Parathyroid adenoma (tissue), 2 donors: Measurements from ENCODE around the gene SLC44A3.

ENCODE experiments used
- H2AFZ ChIP-seq: fragments of 300-600 bp; sonication (generic); one replicate; pipeline ENCODE4 v1.7.0; 2017; ENCODE audit warnings: antibody characterized with exemption, mild to moderate bottlenecking
- H3K27ac ChIP-seq: fragments of 300-600 bp; sonication (generic); one replicate; pipeline ENCODE4 v1.7.0; 2017
- H3K27me3 ChIP-seq: fragments of 300-600 bp; sonication (generic); one replicate; pipeline ENCODE4 v1.7.0; 2017; ENCODE audit warnings: low read length; ENCODE audit not compliant: control insufficient read depth, insufficient read depth
- H3K36me3 ChIP-seq: fragments of 300-600 bp; sonication (generic); one replicate; pipeline ENCODE4 v1.7.0; 2017; ENCODE audit warnings: low read length; ENCODE audit not compliant: control insufficient read depth, insufficient read depth
- H3K4me1 ChIP-seq: fragments of 300-600 bp; sonication (generic); one replicate; pipeline ENCODE4 v1.7.0; 2017; ENCODE audit warnings: control low read depth
- H3K4me2 ChIP-seq: fragments of 300-600 bp; sonication (generic); one replicate; pipeline ENCODE4 v1.7.0; 2017; ENCODE audit warnings: low read length
- H3K4me3 ChIP-seq: fragments of 300-600 bp; sonication (generic); one replicate; pipeline ENCODE4 v1.7.0; 2017; ENCODE audit warnings: low read depth, low read length
- H3K79me2 ChIP-seq: fragments of 300-600 bp; sonication (generic); one replicate; pipeline ENCODE4 v1.7.0; 2017; ENCODE audit warnings: control low read depth
- H3K9ac ChIP-seq: fragments of 300-600 bp; sonication (generic); one replicate; pipeline ENCODE4 v1.7.0; 2017; ENCODE audit warnings: mild to moderate bottlenecking
- H3K9me3 ChIP-seq: fragments of 300-600 bp; sonication (generic); one replicate; pipeline ENCODE4 v1.7.0; 2017; ENCODE audit warnings: low read length; ENCODE audit not compliant: control insufficient read depth
- TF ChIP-seq, protein P1 (sequence below): fragments of 300-600 bp; sonication (generic); IDR thresholded peaks from one replicate; pipeline ENCODE4 v1.7.0; 2017; ENCODE audit warnings: antibody characterized with exemption, mild to moderate bottlenecking
- donor health status: primary hyperparathyroidism.

SLC44A3 gene

DNA sequence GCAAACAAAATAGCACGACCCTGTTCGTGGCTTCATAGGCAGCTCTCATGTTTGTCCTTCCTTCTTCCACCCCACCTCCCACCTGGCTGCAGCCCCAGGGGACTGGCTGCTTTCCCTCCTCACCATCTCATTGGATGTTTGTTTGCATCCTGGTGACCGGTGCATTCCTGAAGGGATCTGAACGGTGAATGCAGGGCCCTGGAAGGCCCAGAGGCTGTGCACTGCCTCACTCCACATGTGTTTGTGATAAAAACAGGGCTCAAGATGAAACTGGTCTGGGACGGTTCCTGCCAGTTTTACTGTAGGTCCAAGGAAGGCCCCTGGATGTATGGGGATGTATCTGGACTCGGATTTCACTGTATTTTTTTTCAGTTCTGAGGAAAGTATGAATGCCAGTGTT, 63.9 kb downstream of the SLC44A3 start:
- Histone ChIP-seq H3K4me2 (no peak overlapping the region), H3K4me1 (no peaks in the 10 kb centered on the region), H2AFZ (no peak overlapping the region), H3K36me3 (no peaks in the 10 kb centered on the region), H3K9ac (no peak overlapping the region), H3K27me3 (no peaks in the 10 kb centered on the region), H3K4me3 (no peak overlapping the region), H3K9me3 (no peaks in the 10 kb centered on the region), H3K79me2 (no peaks in the 10 kb centered on the region), H3K27ac (no peak overlapping the region)
- TF ChIP-seq, protein P1, sequence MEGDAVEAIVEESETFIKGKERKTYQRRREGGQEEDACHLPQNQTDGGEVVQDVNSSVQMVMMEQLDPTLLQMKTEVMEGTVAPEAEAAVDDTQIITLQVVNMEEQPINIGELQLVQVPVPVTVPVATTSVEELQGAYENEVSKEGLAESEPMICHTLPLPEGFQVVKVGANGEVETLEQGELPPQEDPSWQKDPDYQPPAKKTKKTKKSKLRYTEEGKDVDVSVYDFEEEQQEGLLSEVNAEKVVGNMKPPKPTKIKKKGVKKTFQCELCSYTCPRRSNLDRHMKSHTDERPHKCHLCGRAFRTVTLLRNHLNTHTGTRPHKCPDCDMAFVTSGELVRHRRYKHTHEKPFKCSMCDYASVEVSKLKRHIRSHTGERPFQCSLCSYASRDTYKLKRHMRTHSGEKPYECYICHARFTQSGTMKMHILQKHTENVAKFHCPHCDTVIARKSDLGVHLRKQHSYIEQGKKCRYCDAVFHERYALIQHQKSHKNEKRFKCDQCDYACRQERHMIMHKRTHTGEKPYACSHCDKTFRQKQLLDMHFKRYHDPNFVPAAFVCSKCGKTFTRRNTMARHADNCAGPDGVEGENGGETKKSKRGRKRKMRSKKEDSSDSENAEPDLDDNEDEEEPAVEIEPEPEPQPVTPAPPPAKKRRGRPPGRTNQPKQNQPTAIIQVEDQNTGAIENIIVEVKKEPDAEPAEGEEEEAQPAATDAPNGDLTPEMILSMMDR: no peak

DNA sequence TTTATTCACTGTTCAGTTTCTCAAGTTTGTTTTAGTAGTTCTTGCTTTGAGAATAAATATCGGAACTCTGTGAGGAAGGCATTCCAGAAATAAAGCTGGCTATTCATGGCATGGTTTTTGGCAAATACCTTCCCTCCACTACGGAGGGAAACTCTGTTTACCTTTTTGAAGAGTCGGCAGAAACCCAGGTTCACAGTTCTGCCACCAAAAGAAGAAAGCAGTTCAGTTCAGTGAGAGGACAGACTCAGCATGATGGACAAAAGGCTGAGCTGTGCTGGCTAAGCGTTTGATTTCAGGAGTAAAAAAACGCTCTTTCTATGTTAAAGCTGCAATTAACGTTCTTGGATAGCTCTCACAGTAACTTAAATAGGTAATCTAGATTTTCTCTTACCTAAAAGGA, 64.3 kb downstream of the SLC44A3 start:
- Histone ChIP-seq H3K27me3 (no peaks in the 10 kb centered on the region), H3K4me2 (no peak overlapping the region), H3K27ac (no peak overlapping the region), H3K4me3 (no peak overlapping the region), H2AFZ (no peak overlapping the region), H3K4me1 (no peaks in the 10 kb centered on the region), H3K79me2 (no peaks in the 10 kb centered on the region), H3K9ac (no peak overlapping the region), H3K36me3 (no peaks in the 10 kb centered on the region), H3K9me3 (no peaks in the 10 kb centered on the region)
- TF ChIP-seq, protein P1: no peak

DNA sequence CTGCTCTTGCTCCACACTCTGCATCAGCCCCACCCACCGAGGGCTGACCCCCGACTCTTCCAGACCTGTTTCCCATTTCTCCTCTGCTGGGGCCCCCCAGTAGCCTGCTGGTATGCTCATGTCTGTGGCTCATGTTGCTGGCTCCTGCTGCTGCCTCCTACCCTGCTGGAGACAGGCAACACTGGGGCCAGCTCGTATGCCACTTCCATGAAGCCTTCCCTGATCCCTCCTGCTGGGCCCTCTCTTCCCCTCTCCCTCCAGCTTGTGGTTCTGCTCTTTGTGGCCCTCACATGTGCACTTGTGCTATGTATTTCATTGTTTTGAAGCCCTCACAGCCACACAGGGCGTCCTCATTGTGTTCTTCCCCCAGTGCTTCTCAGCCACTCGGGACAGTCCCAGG, 66.2 kb downstream of the SLC44A3 start:
- Histone ChIP-seq H3K9ac (no peak overlapping the region), H3K27me3 (no peaks in the 10 kb centered on the region), H3K79me2 (no peaks in the 10 kb centered on the region), H3K9me3 (no peaks in the 10 kb centered on the region), H3K27ac (no peak overlapping the region), H3K4me2 (no peak overlapping the region), H3K4me3 (no peak overlapping the region), H3K36me3 (no peaks in the 10 kb centered on the region), H2AFZ (no peak overlapping the region), H3K4me1 (no peaks in the 10 kb centered on the region)
- TF ChIP-seq, protein P1: no peak

- Histone ChIP-seq H3K4me3 (no peak overlapping the region), H3K36me3 (no peaks in the 10 kb centered on the region), H3K27ac (no peak overlapping the region), H3K9me3 (no peaks in the 10 kb centered on the region), H2AFZ (no peak overlapping the region), H3K4me2 (no peak overlapping the region), H3K27me3 (no peaks in the 10 kb centered on the region), H3K9ac (no peak overlapping the region), H3K4me1 (no peaks in the 10 kb centered on the region), H3K79me2 (no peaks in the 10 kb centered on the region)
- TF ChIP-seq, protein P1: no peak
Measured at GRCh38 chr1:94887106-94887505, 66.9 kb downstream of the SLC44A3 start.

- no peak overlapping the region for H3K9ac ChIP-seq
- no peak overlapping the region for H3K27ac ChIP-seq
- H2AFZ ChIP-seq: no peak overlapping the region
- no peaks in the 10 kb centered on the region for H3K36me3 ChIP-seq
- no peaks in the 10 kb centered on the region for H3K4me1 ChIP-seq
- H3K4me2 ChIP-seq: no peak overlapping the region
- TF ChIP-seq, protein P1: no peak
- H3K4me3 ChIP-seq: no peak overlapping the region
- H3K27me3 ChIP-seq: no peaks in the 10 kb centered on the region
- H3K9me3 ChIP-seq: no peaks in the 10 kb centered on the region
- no peaks in the 10 kb centered on the region for H3K79me2 ChIP-seq
Measured at GRCh38 chr1:94887603-94888171, 67.5 kb downstream of the SLC44A3 start.
